HepG2 (cell line): Measurements from ENCODE around the gene CIART. TPM values are rescaled to one million over a fixed set of nuclear protein-coding genes. Genes with fewer than 3 reads are reported as not detected.

ENCODE experiments used
- ATF1 ChIP-seq: IDR thresholded peaks from 2 replicates; pipeline ENCODE4 v1.6.1; 2016; ENCODE audit warnings: mild to moderate bottlenecking, control low read depth
- EHMT2 ChIP-seq: fragments of 200-600 bp; sonication (generic); IDR thresholded peaks from 2 replicates; pipeline ENCODE4 v1.7.0; 2017; ENCODE audit warnings: antibody characterized with exemption, low read depth, low read length, borderline replicate concordance
- FOSL2 ChIP-seq: sonication (generic); formaldehyde crosslinking; IDR thresholded peaks from 2 replicates; pipeline ENCODE4 v1.4.0; 2020; ENCODE audit warnings: missing genetic modification reagents
- GMEB1 ChIP-seq: sonication (generic); formaldehyde crosslinking; IDR thresholded peaks from 2 replicates; pipeline ENCODE4 v1.5.1; 2020; ENCODE audit warnings: missing genetic modification reagents, mild to moderate bottlenecking, borderline replicate concordance
- HOXA5 ChIP-seq: sonication (generic); formaldehyde crosslinking; IDR thresholded peaks from 2 replicates; pipeline ENCODE4 v1.4.0; 2020; ENCODE audit warnings: missing genetic modification reagents
- IKZF4 ChIP-seq: sonication (generic); formaldehyde crosslinking; IDR thresholded peaks from 2 replicates; pipeline ENCODE4 v1.5.1; 2020; ENCODE audit warnings: borderline replicate concordance, mild to moderate bottlenecking, low read depth, missing genetic modification reagents; ENCODE audit errors: not compliant biosample characterization
- KLF11 ChIP-seq: IDR thresholded peaks from 2 replicates; pipeline ENCODE4 v1.6.1; 2016; ENCODE audit warnings: missing compliant biosample characterization
- KLF13 ChIP-seq: sonication (generic); formaldehyde crosslinking; IDR thresholded peaks from 2 replicates; pipeline ENCODE4 v1.4.0; 2020; ENCODE audit warnings: mild to moderate bottlenecking, missing genetic modification reagents
- KMT2A ChIP-seq: sonication (generic); formaldehyde crosslinking; IDR thresholded peaks from 2 replicates; pipeline ENCODE4 v1.4.0; 2020; ENCODE audit warnings: missing genetic modification reagents
- MAFG ChIP-seq: sonication (generic); formaldehyde crosslinking; IDR thresholded peaks from 2 replicates; pipeline ENCODE4 v1.5.1; 2020; ENCODE audit warnings: mild to moderate bottlenecking, missing genetic modification reagents
- PAF1 ChIP-seq: IDR thresholded peaks from 2 replicates; pipeline ENCODE4 v1.6.1; 2016; ENCODE audit warnings: missing genetic modification reagents, missing compliant biosample characterization
- PHF5A ChIP-seq: IDR thresholded peaks from one replicate; pipeline ENCODE4 v1.6.1; 2018; ENCODE audit warnings: low read depth, missing genetic modification reagents; ENCODE audit not compliant: unreplicated experiment
- SAFB2 ChIP-seq: sonication (generic); formaldehyde crosslinking; IDR thresholded peaks from 2 replicates; pipeline ENCODE4 v1.5.1; 2020; ENCODE audit warnings: missing genetic modification reagents, low read depth, mild to moderate bottlenecking, borderline replicate concordance
- SALL1 ChIP-seq: sonication (generic); formaldehyde crosslinking; IDR thresholded peaks from 2 replicates; pipeline ENCODE4 v1.8.0; 2022; ENCODE audit warnings: mild to moderate bottlenecking, missing genetic modification reagents
- SNRNP70 ChIP-seq: fragments of 200-400 bp; formaldehyde crosslinking; IDR thresholded peaks from 2 replicates; pipeline ENCODE4 v1.6.1; 2017; ENCODE audit warnings: mild to moderate bottlenecking, low read depth, low read length, moderate library complexity
- SSRP1 ChIP-seq: IDR thresholded peaks from 2 replicates; pipeline ENCODE4 v1.6.1; 2016; ENCODE audit warnings: control low read depth
- ZNF558 ChIP-seq: sonication (generic); formaldehyde crosslinking; IDR thresholded peaks from 2 replicates; pipeline ENCODE4 v1.9.0; 2022; ENCODE audit warnings: mild to moderate bottlenecking, missing genetic modification reagents, borderline replicate concordance
- ZNF678 ChIP-seq: sonication (generic); formaldehyde crosslinking; IDR thresholded peaks from 2 replicates; pipeline ENCODE4 v1.4.0; 2020; ENCODE audit warnings: mild to moderate bottlenecking, missing genetic modification reagents
- polyA plus RNA-seq, 8 experiments: library from polyadenylated mRNA; depleted of rRNA in 3 of 8; stranded (reverse) in 7 of 8; unstranded in 1 of 8; fragments of >200 nt; fragmentation: Illumina TruSeq in 4 of 8; extraction: Trizol in 4 of 8; gene quantifications; 2 replicates each; pipeline versions ENCODE4 v1.2.1 to v1.2.3, GENCODE V29; 2011 to 2016; ENCODE audit warnings: low read depth in 4 of 8, missing spikeins in 1 of 8, mixed read lengths in 1 of 8; ENCODE audit not compliant: insufficient read depth in 1 of 8
- total RNA-seq, 5 experiments: library from RNA; depleted of rRNA; stranded (reverse); fragments of >200 nt; fragmentation: Illumina TruSeq; extraction: Trizol; gene quantifications; 2 replicates each; pipeline ENCODE4 v1.2.3, GENCODE V29; 2016; ENCODE audit warnings: low read depth in 1 of 5
- TF ChIP-seq, protein P1 (sequence below): sonication (generic); formaldehyde crosslinking; IDR thresholded peaks from 2 replicates; pipeline ENCODE4 v1.4.0; 2020; ENCODE audit warnings: missing genetic modification reagents
- TF ChIP-seq, protein P2 (sequence below): sonication (generic); formaldehyde crosslinking; IDR thresholded peaks from 2 replicates; pipeline ENCODE4 v1.4.0; 2020; ENCODE audit warnings: missing genetic modification reagents, borderline replicate concordance

CIART gene
- total and polyA plus RNA-seq, 2 of the 13 experiments (the other 11 are each of a cell fraction or from before 2014, with no cell fraction given), result 0.58 TPM; not detected in 1

DNA sequence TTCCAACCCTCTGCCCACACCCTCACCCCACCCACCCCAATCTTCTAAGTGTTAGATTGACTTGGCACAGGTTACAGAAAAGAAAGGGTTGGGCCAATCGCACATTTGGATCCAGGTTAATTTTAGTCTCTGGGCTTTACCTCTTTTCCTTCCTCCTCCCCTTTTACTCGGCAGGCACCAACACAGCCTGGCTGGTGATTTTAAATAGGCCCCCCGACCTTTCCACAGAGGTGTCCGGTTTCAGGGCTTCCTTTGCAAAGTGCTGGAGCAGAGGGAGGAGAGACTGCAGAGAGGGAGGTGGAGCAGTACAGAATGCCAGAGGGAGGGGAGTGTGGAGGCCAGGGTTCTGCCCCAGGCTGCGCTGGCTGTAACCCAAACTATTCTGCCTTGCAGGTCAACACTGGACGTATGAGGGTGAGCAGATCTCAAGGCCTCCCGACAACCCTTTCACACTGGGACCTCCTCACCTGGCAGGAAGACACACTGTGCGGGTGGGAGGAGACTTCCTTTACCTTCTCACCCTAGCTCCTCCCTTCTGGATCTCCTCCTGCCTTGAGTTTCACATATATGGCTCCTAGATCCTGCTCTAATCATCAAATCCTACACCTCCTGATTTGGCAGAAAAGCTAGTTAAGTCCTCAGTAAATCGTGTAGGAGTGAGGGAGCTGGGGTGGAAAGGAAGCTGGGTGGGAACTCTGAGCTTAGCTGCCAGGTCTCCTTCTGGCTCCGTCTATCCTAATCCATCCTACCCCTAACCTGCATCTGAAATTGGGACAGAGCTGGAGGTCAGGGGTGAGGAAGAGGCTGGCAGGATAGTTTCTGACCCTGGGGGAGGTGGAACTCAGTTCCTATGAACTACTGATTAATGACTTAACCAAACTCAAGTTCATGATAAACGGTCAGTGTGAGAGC is 22.3 kb upstream of the CIART start (continued):
- TF ChIP-seq, protein P1, sequence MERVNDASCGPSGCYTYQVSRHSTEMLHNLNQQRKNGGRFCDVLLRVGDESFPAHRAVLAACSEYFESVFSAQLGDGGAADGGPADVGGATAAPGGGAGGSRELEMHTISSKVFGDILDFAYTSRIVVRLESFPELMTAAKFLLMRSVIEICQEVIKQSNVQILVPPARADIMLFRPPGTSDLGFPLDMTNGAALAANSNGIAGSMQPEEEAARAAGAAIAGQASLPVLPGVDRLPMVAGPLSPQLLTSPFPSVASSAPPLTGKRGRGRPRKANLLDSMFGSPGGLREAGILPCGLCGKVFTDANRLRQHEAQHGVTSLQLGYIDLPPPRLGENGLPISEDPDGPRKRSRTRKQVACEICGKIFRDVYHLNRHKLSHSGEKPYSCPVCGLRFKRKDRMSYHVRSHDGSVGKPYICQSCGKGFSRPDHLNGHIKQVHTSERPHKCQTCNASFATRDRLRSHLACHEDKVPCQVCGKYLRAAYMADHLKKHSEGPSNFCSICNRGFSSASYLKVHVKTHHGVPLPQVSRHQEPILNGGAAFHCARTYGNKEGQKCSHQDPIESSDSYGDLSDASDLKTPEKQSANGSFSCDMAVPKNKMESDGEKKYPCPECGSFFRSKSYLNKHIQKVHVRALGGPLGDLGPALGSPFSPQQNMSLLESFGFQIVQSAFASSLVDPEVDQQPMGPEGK (CRISPR knock-in tag), result peak; percentile 61
- no peak for TF ChIP-seq ZNF558 (CRISPR knock-in tag)
- no peak for TF ChIP-seq ATF1 (CRISPR knock-in tag)
- peak; percentile 64; the same call in 1 of the 2 replicates for TF ChIP-seq SALL1 (CRISPR knock-in tag)
- no peak for TF ChIP-seq PHF5A (CRISPR knock-in tag)
- TF ChIP-seq SNRNP70, result no peak
- TF ChIP-seq KMT2A (CRISPR knock-in tag), result no peak; the same call in 1 of the 2 replicates
- TF ChIP-seq ZNF678 (CRISPR knock-in tag), result no peak
- TF ChIP-seq IKZF4, result no peak
- no peak for TF ChIP-seq EHMT2
- TF ChIP-seq GMEB1 (CRISPR knock-in tag), result peak; percentile 26; the same call in 1 of the 2 replicates
- no peak for TF ChIP-seq HOXA5 (CRISPR knock-in tag)
- no peak for TF ChIP-seq MAFG
- no peak for TF ChIP-seq KLF11 (CRISPR knock-in tag)
- TF ChIP-seq FOSL2 (CRISPR knock-in tag), result no peak
- TF ChIP-seq, protein P2, sequence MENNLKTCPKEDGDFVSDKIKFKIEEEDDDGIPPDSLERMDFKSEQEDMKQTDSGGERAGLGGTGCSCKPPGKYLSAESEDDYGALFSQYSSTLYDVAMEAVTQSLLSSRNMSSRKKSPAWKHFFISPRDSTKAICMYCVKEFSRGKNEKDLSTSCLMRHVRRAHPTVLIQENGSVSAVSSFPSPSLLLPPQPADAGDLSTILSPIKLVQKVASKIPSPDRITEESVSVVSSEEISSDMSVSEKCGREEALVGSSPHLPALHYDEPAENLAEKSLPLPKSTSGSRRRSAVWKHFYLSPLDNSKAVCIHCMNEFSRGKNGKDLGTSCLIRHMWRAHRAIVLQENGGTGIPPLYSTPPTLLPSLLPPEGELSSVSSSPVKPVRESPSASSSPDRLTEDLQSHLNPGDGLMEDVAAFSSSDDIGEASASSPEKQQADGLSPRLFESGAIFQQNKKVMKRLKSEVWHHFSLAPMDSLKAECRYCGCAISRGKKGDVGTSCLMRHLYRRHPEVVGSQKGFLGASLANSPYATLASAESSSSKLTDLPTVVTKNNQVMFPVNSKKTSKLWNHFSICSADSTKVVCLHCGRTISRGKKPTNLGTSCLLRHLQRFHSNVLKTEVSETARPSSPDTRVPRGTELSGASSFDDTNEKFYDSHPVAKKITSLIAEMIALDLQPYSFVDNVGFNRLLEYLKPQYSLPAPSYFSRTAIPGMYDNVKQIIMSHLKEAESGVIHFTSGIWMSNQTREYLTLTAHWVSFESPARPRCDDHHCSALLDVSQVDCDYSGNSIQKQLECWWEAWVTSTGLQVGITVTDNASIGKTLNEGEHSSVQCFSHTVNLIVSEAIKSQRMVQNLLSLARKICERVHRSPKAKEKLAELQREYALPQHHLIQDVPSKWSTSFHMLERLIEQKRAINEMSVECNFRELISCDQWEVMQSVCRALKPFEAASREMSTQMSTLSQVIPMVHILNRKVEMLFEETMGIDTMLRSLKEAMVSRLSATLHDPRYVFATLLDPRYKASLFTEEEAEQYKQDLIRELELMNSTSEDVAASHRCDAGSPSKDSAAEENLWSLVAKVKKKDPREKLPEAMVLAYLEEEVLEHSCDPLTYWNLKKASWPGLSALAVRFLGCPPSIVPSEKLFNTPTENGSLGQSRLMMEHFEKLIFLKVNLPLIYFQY (CRISPR knock-in tag), result no peak
- no peak for TF ChIP-seq SAFB2 (CRISPR knock-in tag)
- TF ChIP-seq KLF13, result no peak
- TF ChIP-seq SSRP1 (CRISPR knock-in tag), result no peak
- no peak for TF ChIP-seq PAF1
